Motor neuron (in vitro differentiated cells): ENCODE results near the gene SPEF1. TPM values are rescaled to one million over a fixed set of nuclear protein-coding genes. Genes with fewer than 3 reads are reported as not detected.

Experiments used
- ATAC-seq, 8 experiments: fragments of 200-7000 bp; cut with Tn5 transposase; replicated peaks in 6 of 8; 2 replicates each; pipeline ENCODE4 v1.8.0; 2021; ENCODE audit warnings: mild to moderate bottlenecking in 8 of 8, moderate library complexity in 8 of 8
- H3K27ac ChIP-seq, 2 donors: fragments of 250-450 bp; sonication (Bioruptor Pico); 2 replicates each; pipeline ENCODE4 v1.9.0; 2021; ENCODE audit warnings: antibody characterized with exemption in 2 of 2, mild to moderate bottlenecking in 2 of 2, moderate library complexity in 1 of 2
- H3K4me1 ChIP-seq, 2 donors: fragments of 250-450 bp; sonication (Bioruptor Pico); replicated peaks in 1 of 2; 2 replicates each; pipeline ENCODE4 v1.6.1; 2021; ENCODE audit warnings: antibody characterized with exemption in 2 of 2, mild to moderate bottlenecking in 2 of 2, moderate library complexity in 1 of 2
- H3K4me3 ChIP-seq, 5 donors: fragments of 250-450 bp; sonication (Bioruptor Pico); 2 replicates each; pipeline ENCODE4 v1.9.0; 2021; ENCODE audit warnings: antibody characterized with exemption in 5 of 5, mild to moderate bottlenecking in 5 of 5, moderate library complexity in 4 of 5
- WGBS, 10 experiments: fragments of 450-650 bp; shearing (Covaris generic); methylation state at CpG; one replicate each; pipeline ENCODE4 v1.0.0; 2022; 5-methylcytosine and 5-hydroxymethylcytosine counted together
- in situ Hi-C, 9 experiments: fragments of 400-800 bp; cut with MboI; loops; one replicate each; pipeline ENCODE4 v1.15.0; 2021; ENCODE audit warnings: low sequenced_read_pairs in 9 of 9, low pct_unique_long_range_greater_than_20kb in 2 of 9; ENCODE audit not compliant: unreplicated experiment in 9 of 9
- total RNA-seq, 8 experiments: library from RNA; unstranded; fragments of 300-600 nt; gene quantifications; 2 replicates each; pipeline versions ENCODE4 v1.2.3 to v1.2.4, GENCODE V29; 2022

Gene SPEF1
- total RNA-seq, 8 experiments from 2014 or later = 0.15 to 25.5 (median 0.71) TPM; not detected in 1

DNA sequence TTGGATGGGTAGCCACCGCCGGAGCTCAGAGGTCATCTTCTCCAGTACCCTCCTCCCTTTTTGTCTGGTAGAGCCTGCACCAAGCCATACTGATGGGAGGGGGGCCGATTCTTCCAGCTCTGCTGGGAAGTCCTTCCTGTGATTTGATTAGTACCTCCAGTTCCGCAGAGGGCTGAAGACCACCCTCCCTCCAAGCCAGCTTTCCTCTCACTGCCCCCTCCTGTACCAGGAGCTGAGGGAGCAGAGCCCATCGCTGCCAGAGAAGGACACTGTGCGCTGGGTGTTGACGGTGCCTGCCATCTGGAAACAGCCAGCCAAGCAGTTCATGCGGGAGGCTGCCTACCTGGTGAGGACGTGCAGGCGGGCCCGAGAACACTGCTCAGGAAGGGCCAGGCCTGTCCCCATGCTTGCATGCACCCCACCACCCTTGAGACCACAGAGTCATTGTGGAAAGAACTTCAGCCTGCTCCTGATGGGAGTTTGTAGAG is 35.5 kb downstream of the SPEF1 start:
- in situ Hi-C loops = no loop called here
- no peak overlapping the region for H3K27ac ChIP-seq
- 53 to 100% (median 75%) methylated on average over 1 to 3 of the region's 11 CpGs; no CpG with 5 or more reads in 5 of the 10 experiments for WGBS, 10 experiments
- H3K4me1 ChIP-seq = peaks cover 4 to 17% of the 10 kb centered on the region in 2 donors
- ATAC-seq = no peak
- H3K4me3 ChIP-seq = no peak overlapping the region

DNA sequence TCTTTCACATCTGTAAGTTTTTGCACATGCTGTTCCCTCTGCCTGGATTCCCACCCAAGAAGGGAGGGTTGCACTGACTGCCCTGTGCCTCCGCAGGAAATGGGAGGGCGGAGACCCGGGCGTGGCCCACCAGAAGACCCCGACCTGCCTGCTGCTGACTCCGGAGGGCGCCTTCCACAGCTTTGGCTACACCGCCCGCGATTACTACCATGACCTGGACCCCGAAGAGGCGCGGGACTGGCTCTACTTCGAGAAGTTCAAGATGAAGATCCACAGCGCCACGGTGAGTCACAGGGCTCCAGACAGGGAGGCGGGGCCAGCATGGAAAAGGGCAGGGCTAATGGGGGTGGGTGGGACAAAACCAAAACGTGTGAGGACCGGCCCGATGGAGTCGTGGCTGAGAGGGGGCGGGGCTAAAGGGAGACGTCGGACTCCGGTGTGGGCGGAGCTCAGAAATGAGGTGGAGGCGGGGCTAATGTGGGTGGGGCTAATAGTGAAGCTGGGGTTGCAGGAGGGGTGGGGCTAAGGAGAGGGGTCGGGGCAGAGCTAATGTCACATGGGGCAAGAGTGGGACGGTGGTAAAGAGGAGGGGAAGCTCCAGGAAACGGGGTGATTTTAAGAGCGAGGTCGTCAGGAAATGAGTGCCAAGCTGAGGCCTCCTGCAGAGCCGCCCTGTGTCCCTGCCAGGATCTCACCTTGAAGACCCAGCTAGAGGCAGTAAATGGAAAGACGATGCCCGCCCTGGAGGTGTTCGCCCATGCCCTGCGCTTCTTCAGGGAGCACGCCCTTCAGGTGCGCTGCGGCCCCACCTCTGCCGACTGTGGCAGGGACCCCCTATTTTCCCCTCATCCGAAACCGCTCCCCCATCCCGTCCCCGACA is 36.2 kb downstream of the SPEF1 start:
- Histone ChIP-seq H3K4me1 (peaks cover 4 to 22% of the 10 kb centered on the region in 2 donors), H3K27ac (no peak overlapping the region), H3K4me3 (peak overlapping the region in 3 of 5 donors; percentile 13 to 24 (median 21))
- in situ Hi-C loops = no loop called here
- 7 to 12% methylated on average over 5 to 9 of the region's 45 CpGs; no CpG with 5 or more reads in 8 of the 10 experiments for WGBS, 10 experiments
- peak; percentile 51 to 88 (median 84) for ATAC-seq

DNA sequence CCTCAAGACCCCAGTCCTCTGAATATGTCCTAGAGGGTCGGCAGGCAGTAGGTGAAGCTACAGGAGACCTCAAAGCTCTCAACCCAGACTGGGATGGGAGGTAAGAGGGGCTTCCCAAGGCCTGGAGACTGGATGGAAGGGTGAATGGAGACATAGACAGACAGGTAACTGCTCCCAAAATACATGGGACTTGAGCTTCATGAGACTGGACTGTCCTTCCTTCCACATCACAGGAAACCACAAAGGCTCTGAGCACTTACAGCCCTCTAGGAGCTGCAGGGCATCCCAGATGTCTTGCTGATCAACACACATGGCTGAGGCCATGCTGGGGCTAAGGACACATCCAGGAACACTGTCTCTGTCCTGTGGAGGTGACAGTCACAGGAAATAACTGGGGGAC is 37.2 kb downstream of the SPEF1 start:
- in situ Hi-C loops = no loop called here
- WGBS, 10 experiments = 29 to 100% (median 80%) methylated on average over 1 of the region's 1 CpG; no CpG with 5 or more reads in 6 of the 10 experiments
- no peak overlapping the region for H3K27ac ChIP-seq
- no peak overlapping the region for H3K4me3 ChIP-seq
- ATAC-seq = no peak
- H3K4me1 ChIP-seq = peaks cover 7 to 29% of the 10 kb centered on the region in 2 donors

DNA sequence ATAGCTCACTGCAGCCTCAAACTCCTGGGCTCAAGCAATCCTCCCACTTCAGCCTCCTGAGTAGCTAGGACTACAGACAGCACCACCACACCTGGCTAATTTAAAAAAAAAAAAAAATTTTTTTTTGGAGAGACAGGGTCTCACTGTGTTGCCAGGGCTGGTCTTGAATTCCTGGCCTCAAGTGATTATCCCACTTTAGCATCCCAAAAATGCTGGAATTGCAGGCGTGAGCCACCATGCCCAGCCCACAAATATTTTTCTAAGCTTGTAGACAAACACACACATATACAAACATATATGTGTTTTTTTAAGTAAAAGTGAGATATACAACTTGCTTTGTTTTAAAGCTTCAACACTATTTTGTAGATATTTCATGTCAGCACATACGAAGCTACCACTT is 38.0 kb downstream of the SPEF1 start:
- in situ Hi-C loops = no loop called here
- Histone ChIP-seq H3K4me3 (no peak overlapping the region), H3K4me1 (peaks cover 7 to 31% of the 10 kb centered on the region in 2 donors), H3K27ac (no peak overlapping the region)
- ATAC-seq = no peak
- WGBS, 10 experiments = 50 to 100% (median 100%) methylated on average over 1 to 2 of the region's 2 CpGs; no CpG with 5 or more reads in 1 of the 10 experiments

DNA sequence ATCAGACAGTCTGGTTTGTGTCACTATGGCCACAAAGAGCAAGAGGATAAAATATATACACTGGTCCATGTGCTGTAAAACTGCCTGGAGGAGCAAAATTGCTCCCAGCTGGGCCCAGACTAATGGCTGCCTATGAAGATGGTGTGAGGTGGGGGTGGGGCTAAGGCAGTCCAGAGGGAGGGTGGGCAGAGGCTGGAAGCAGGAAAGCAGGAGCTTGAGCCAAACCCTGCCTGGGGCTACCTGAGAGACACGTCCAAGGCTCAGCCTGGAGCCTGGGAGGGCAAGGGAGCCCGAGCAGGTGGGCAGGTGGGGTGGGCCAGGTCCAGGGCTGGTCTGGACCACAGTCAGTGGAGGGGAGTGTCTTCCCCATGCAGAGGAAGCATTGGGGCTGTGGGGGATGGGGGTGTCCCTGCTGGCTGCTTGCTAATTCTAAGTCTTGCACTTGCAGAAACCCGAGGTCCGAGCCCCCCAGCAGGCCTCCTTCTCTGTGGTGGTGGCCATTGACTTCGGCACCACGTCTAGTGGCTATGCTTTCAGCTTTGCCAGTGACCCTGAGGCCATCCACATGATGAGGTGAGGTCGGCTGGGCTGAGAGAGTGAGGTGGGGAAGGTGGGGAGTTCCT is 39.3 kb downstream of the SPEF1 start:
- 29 to 40% methylated on average over 2 of the region's 7 CpGs; no CpG with 5 or more reads in 8 of the 10 experiments for WGBS, 10 experiments
- in situ Hi-C loops = no loop called here
- ATAC-seq = peak in 1 of 8 experiments; percentile 17
- no peak overlapping the region for H3K4me3 ChIP-seq
- H3K4me1 ChIP-seq = peaks cover 7 to 34% of the 10 kb centered on the region in 2 donors
- H3K27ac ChIP-seq = peak overlapping the region in 1 of 2 donors; percentile 57

DNA sequence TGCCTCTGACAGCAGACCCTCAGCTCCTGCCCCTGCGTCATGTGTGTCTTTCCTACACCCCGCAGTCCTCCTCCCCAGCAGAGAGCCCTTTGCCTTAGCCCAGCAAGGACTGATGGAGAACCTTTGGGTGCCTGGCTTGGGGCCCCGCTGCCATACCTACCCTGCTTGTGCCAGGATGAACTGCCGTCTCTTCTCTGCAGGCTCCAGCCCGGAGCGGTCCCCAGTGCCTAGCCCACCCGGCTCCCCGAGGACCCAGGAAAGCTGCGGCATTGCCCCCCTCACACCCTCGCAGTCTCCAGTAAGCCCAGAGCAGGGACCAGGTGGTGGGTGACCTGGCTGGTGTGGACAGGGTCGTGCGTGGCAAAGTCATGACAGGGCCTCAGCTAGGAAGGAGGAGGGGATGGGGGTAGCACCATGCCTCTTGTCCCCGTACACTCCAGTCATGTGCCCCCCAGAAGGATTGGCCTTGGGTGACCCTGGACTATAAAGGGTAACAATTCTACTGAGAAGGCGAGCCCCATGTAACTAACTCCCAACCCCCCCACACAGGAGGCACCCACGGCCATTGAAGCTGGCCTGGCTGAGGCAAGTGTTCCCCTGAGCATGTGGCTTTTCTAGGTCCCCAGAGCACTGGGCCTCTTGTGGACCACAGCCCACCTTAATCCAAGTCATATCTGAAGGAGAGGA is 40.5 kb downstream of the SPEF1 start:
- no peak overlapping the region for H3K27ac ChIP-seq
- peaks cover 7 to 38% of the 10 kb centered on the region in 2 donors for H3K4me1 ChIP-seq
- in situ Hi-C loops = no loop called here
- no peak overlapping the region for H3K4me3 ChIP-seq
- WGBS, 10 experiments = 91 to 100% (median 100%) methylated on average over 1 to 7 of the region's 15 CpGs; no CpG with 5 or more reads in 5 of the 10 experiments
- no peak for ATAC-seq

DNA sequence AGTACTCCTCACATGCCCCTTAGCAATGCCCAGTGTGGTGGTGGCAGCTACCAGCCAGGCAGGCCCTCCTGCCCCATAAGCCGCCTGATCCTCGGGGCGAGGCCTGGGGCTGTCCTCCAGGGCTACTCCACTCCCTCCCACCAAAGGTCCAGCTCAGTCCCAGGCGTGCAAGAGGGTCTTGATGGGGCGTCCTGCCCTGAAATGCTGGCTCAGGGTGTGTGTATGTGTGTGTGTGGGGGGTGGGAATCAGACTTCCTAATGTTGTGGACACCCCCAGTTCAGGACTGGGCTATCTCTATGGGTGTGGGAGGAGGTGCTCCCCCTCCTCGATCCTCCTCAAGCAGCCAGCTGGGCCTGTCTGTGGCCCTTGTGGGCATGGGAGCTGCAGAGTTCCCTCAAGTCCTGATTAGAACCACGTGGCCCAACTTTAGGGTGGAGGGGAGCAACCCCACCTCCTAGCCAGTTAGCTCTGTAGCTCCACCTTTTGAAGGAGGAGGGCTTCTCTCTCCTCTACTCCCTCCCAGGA is 41.3 kb downstream of the SPEF1 start:
- Histone ChIP-seq H3K4me3 (no peak overlapping the region), H3K27ac (no peak overlapping the region), H3K4me1 (peaks cover 7 to 35% of the 10 kb centered on the region in 2 donors)
- in situ Hi-C loops = no loop called here
- peak in 5 of 8 experiments; percentile 4 to 21 (median 10) for ATAC-seq
- 20 to 93% (median 50%) methylated on average over 1 to 4 of the region's 7 CpGs; no CpG with 5 or more reads in 5 of the 10 experiments for WGBS, 10 experiments

DNA sequence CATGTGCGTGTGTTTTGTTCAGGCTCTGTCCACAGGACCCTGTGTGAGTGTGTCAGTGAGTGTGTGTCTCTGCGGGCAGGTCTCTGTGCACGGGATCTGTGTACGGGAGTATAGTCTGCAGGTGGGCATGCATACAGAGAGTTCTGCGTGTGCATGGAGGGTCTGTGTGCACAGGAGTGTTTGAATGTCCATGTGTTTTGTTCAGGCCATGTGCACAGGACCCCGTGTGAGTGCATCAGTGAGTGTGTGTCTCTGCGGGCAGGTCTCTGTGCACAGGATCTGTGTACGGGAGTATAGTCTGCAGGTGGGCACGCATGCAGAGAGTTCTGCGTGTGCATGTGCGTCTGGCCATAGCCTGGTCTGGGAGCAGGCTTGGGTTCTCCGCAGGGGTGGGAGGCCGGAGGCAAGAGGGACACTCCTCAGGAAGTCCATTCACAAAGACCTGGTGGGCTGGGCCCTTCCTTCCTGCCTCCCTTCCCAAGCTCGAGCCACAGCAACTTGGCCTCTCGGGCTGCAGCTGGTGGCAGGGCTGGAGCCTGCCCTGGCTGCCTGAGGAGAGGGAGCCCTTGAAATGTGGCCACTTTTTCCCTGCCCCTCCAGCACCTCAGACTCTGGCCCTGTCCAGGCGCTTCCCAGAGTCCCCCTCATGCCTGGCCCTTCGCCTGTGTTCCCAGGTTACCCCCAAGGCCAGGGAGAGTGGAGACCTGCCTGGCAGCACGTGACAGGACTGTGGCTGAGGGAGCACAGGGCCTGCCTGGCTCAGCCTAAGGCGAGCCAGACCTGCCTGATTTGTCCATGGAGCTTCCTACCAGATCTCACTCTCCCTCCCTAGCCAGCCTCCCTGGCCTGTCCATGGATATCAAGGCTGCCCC is 42.0 kb downstream of the SPEF1 start:
- in situ Hi-C loops = no loop called here
- WGBS, 10 experiments = 40 to 90% (median 69%) methylated on average over 1 to 6 of the region's 19 CpGs; no CpG with 5 or more reads in 4 of the 10 experiments
- H3K4me1 ChIP-seq = peaks cover 7 to 35% of the 10 kb centered on the region in 2 donors
- H3K4me3 ChIP-seq = no peak overlapping the region
- ATAC-seq = peak; percentile 17 to 60 (median 46)
- no peak overlapping the region for H3K27ac ChIP-seq

DNA sequence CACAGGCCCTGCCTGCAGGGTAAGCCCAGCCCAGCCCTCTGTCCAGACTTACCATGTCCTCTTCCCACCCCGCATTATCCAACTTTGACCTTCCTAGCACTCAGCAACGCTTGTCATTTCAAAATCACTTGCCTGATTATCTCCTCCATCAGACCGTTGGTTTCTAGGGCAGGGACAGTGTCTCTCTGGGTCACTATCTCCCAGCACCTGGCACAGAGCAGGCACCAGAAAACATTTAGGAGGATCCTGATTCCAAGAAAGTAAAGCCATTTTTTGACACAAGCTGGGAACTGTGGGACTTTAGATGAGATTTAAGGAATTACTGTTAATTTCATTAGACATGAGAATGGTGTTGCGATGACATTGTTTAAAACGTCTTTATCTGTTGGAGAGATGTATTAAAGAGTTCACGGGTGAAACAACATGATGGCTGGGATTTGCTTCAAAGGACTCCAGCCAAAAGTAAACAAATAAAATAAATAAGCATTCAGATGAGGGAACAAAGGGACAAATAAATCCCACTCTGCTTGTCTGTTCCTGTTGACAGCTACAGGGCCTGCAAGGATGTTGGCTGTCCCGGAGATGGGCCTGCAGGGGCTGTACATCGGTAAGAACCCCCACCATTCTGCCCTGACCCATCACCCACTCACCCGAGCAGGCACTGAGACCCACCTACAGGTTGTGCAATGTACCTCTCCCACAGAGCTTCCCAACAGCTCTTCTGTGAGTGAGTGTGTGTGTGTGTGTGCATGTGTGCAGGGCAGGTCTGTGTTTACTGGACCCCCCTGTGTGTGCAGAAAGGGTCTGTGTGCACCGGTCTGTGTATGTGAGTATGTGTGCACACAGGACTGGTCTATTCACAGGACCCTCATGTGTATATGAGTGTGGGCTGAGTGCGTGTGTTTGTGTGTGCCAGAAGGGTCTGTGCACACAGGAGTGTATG is 42.9 kb downstream of the SPEF1 start:
- 42 to 74% (median 59%) methylated on average over 1 to 6 of the region's 11 CpGs; no CpG with 5 or more reads in 1 of the 10 experiments for WGBS, 10 experiments
- in situ Hi-C loops = no loop called here
- peaks cover 7 to 35% of the 10 kb centered on the region in 2 donors for H3K4me1 ChIP-seq
- no peak overlapping the region for H3K4me3 ChIP-seq
- peak in 2 of 8 experiments; percentile 22 to 47 for ATAC-seq
- H3K27ac ChIP-seq = no peak overlapping the region

DNA sequence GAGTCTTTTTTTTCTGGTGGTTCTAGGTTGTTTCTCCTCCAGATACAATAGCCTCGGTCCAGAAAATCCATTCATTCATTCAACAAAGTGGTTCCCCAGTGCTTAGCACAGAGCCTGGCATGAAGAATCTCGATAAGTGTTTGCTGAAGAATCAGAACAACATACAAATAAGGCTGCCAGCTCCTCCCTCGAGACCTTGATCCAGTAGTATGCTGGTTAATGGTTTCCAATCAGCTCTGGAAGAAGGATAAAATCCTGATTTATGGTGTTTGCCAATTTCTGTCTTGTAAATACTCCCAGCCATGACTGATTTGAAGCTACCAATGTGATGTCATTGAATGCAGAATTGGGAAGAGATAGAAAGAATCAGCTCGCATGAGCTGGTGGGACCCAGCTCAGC is 45.5 kb downstream of the SPEF1 start:
- Histone ChIP-seq H3K4me1 (peaks cover 2 to 43% of the 10 kb centered on the region in 2 donors), H3K4me3 (no peak overlapping the region), H3K27ac (no peak overlapping the region)
- in situ Hi-C loops = no loop called here
- 66 to 100% (median 80%) methylated on average over 1 to 3 of the region's 4 CpGs; no CpG with 5 or more reads in 3 of the 10 experiments for WGBS, 10 experiments
- no peak for ATAC-seq
